ENCODE results near the gene HS6ST1. TPM values are rescaled to one million over a fixed set of nuclear protein-coding genes. Genes with fewer than 3 reads are reported as not detected.

HS6ST1 gene
- polyA plus RNA-seq, 1 donor (not counting 4 experiments of a cell fraction or from before 2014, with no cell fraction given) = 6.3 TPM

DNA sequence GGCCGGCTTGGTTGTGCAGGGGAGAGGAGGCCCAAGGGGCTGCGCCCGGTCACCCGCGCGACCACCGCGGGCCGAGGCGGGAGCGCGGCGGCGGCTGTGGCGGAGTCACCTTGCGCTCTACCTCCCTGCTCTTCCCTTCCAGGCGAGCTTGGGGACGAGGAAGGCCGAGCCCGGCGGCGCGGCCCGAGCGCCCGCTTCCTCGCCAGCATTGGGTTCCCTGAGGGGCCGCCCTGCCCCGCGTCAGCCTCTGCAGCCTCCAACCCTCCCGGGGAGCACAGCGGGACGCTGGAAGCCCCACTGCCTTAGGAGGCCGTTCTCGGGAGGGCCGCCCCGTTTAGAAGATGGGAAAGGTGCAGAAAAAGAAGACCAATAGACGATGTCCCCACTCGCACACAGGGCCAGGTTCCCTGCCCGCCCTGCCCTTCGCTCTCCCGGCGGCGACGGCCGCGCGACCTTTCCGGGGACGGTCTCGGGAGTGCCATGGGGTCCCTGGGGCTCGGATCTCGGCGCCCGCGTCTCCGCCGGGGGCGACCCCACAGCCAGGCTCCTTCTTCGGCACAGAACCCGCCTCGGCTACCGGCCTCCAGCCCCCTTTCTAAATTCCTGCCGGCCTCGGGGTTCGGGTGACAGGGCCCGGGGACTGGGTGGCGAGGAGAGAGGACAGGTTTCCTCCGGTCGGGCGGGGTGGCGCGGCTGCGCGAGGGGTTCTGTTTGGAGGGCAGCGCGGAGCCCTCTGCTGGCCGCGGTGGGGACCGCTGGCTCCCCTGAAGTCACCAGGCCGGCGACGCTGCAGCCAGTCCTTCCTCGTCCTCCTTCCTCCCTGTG, 85.5 kb downstream of the HS6ST1 start:
- Histone ChIP-seq H3K9ac (ENCODE audit: control insufficient read depth, extremely low read depth, insufficient read depth, low read length) (peak overlapping the region; percentile 56), H3K36me3 (ENCODE audit: control insufficient read depth in 2 of 2, extremely low read depth in 1 of 2, insufficient read depth in 2 of 2, low read length in 2 of 2) (no peaks in the 10 kb centered on the region), H3K4me1 (ENCODE audit: control insufficient read depth, extremely low read depth, insufficient read depth, low read length) (no peaks in the 10 kb centered on the region), H3K79me2 (ENCODE audit: control insufficient read depth, insufficient read depth, low read length) (no peaks in the 10 kb centered on the region), H3K4me2 (ENCODE audit: control insufficient read depth, extremely low read depth, insufficient read depth, low read depth, low read length) (peak overlapping the region; percentile 87), H3K4me3 (ENCODE audit: control insufficient read depth in 2 of 3, extremely low read depth in 1 of 3, insufficient read depth in 2 of 3, low read depth in 1 of 3, low read length in 3 of 3) (peak overlapping the region; percentile 55 to 85 (median 69)), H2AFZ (ENCODE audit: control insufficient read depth, low read length) (peak overlapping the region; percentile 96), H3K27me3 (ENCODE audit: control insufficient read depth, extremely low read depth, insufficient read depth, low read length) (peaks cover 3% of the 10 kb centered on the region), H3K27ac (ENCODE audit: control insufficient read depth, insufficient read depth, low read length) (no peak overlapping the region), H3K9me1 (ENCODE audit: control insufficient read depth, extremely low read depth, insufficient read depth, low read length) (no peaks in the 10 kb centered on the region), H4K20me1 (ENCODE audit: control insufficient read depth, extremely low read depth, insufficient read depth, low read length) (no peaks in the 10 kb centered on the region), H3K9me3 (ENCODE audit: control insufficient read depth, low read depth, low read length) (no peaks in the 10 kb centered on the region)
- DNase-seq (ENCODE audit: low read depth, low spot score) = peak; percentile 5
- TF ChIP-seq, protein P1, sequence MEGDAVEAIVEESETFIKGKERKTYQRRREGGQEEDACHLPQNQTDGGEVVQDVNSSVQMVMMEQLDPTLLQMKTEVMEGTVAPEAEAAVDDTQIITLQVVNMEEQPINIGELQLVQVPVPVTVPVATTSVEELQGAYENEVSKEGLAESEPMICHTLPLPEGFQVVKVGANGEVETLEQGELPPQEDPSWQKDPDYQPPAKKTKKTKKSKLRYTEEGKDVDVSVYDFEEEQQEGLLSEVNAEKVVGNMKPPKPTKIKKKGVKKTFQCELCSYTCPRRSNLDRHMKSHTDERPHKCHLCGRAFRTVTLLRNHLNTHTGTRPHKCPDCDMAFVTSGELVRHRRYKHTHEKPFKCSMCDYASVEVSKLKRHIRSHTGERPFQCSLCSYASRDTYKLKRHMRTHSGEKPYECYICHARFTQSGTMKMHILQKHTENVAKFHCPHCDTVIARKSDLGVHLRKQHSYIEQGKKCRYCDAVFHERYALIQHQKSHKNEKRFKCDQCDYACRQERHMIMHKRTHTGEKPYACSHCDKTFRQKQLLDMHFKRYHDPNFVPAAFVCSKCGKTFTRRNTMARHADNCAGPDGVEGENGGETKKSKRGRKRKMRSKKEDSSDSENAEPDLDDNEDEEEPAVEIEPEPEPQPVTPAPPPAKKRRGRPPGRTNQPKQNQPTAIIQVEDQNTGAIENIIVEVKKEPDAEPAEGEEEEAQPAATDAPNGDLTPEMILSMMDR (optimal IDR thresholded peaks at IDR 0.05 in 1 of 3, IDR thresholded peaks at IDR 0.05 in 1 of 3, conservative IDR thresholded peaks at IDR 0.05 in 1 of 3; ENCODE audit: extremely low read depth in 1 of 3, insufficient read depth in 2 of 3, low read length in 3 of 3) = peak; percentile 69 to 98 (median 94)
- no peak for TF ChIP-seq EZH2 (IDR thresholded peaks at IDR 0.05; ENCODE audit: low read length)
- dilution Hi-C loops (cut with MboI; ENCODE audit: extremely low pct_ligation_motif_present, low sequenced_read_pairs) = no loop called here
- FAIRE-seq = no peak

GRCh38 chr2:128228894-128229293, 89.8 kb downstream of the HS6ST1 start:
- Histone ChIP-seq H3K4me2 (ENCODE audit: control insufficient read depth, extremely low read depth, insufficient read depth, low read depth, low read length) (no peak overlapping the region), H3K9me1 (ENCODE audit: control insufficient read depth, extremely low read depth, insufficient read depth, low read length) (no peaks in the 10 kb centered on the region), H3K9me3 (ENCODE audit: control insufficient read depth, low read depth, low read length) (no peaks in the 10 kb centered on the region), H4K20me1 (ENCODE audit: control insufficient read depth, extremely low read depth, insufficient read depth, low read length) (no peaks in the 10 kb centered on the region), H3K27me3 (ENCODE audit: control insufficient read depth, extremely low read depth, insufficient read depth, low read length) (peaks cover 3% of the 10 kb centered on the region), H2AFZ (ENCODE audit: control insufficient read depth, low read length) (no peak overlapping the region), H3K36me3 (ENCODE audit: control insufficient read depth in 2 of 2, extremely low read depth in 1 of 2, insufficient read depth in 2 of 2, low read length in 2 of 2) (no peaks in the 10 kb centered on the region), H3K27ac (ENCODE audit: control insufficient read depth, insufficient read depth, low read length) (no peak overlapping the region), H3K79me2 (ENCODE audit: control insufficient read depth, insufficient read depth, low read length) (no peaks in the 10 kb centered on the region), H3K4me3 (ENCODE audit: control insufficient read depth in 2 of 3, extremely low read depth in 1 of 3, insufficient read depth in 2 of 3, low read depth in 1 of 3, low read length in 3 of 3) (no peak overlapping the region), H3K4me1 (ENCODE audit: control insufficient read depth, extremely low read depth, insufficient read depth, low read length) (no peaks in the 10 kb centered on the region), H3K9ac (ENCODE audit: control insufficient read depth, extremely low read depth, insufficient read depth, low read length) (no peak overlapping the region)
- FAIRE-seq (no peak), DNase-seq (ENCODE audit: low read depth, low spot score) (no peak)
- TF ChIP-seq, protein P1 (optimal IDR thresholded peaks at IDR 0.05 in 1 of 3, IDR thresholded peaks at IDR 0.05 in 1 of 3, conservative IDR thresholded peaks at IDR 0.05 in 1 of 3; ENCODE audit: extremely low read depth in 1 of 3, insufficient read depth in 2 of 3, low read length in 3 of 3) = no peak
- TF ChIP-seq EZH2 (IDR thresholded peaks at IDR 0.05; ENCODE audit: low read length) = no peak
- dilution Hi-C loops (cut with MboI; ENCODE audit: extremely low pct_ligation_motif_present, low sequenced_read_pairs) = no loop called here
